H9 (cell line): ENCODE measurements around the gene RAB27A. TPM values are rescaled to one million over a fixed set of nuclear protein-coding genes. Genes with fewer than 3 reads are reported as not detected.

Experiments used
- DNase-seq: peaks from one replicate; pipeline ENCODE4 v3.0.0-alpha.2; 2017
- H2AFZ ChIP-seq: one replicate; pipeline ENCODE4 v1.6.1; 2013; ENCODE audit warnings: mild to moderate bottlenecking, low read length, control low read depth, moderate library complexity
- H2AK5ac ChIP-seq: 2 replicates; pipeline ENCODE4 v1.6.1; 2013; ENCODE audit warnings: low read length, control low read depth, mixed read lengths; ENCODE audit not compliant: insufficient read length
- H2BK120ac ChIP-seq: one replicate; pipeline ENCODE4 v1.6.1; 2013; ENCODE audit warnings: low read depth, mild to moderate bottlenecking, low read length, control low read depth, inconsistent platforms; ENCODE audit not compliant: poor library complexity, severe bottlenecking
- H2BK12ac ChIP-seq: 2 replicates; pipeline ENCODE4 v1.6.1; 2013; ENCODE audit warnings: low read length, control low read depth, mixed read lengths, low read depth; ENCODE audit not compliant: insufficient read length
- H2BK15ac ChIP-seq: 2 replicates; pipeline ENCODE4 v1.6.1; 2013; ENCODE audit warnings: low read depth, low read length, control low read depth
- H2BK20ac ChIP-seq: one replicate; pipeline ENCODE4 v1.6.1; 2013; ENCODE audit warnings: low read depth, mild to moderate bottlenecking, low read length, control low read depth, inconsistent platforms; ENCODE audit not compliant: poor library complexity, severe bottlenecking
- H2BK5ac ChIP-seq: 2 replicates; pipeline ENCODE4 v1.6.1; 2013; ENCODE audit warnings: low read length, control low read depth, mixed read lengths; ENCODE audit not compliant: insufficient read length
- H3K14ac ChIP-seq: 2 replicates; pipeline ENCODE4 v1.6.1; 2013; ENCODE audit warnings: low read length, control low read depth; ENCODE audit not compliant: insufficient read depth
- H3K18ac ChIP-seq: 2 replicates; pipeline ENCODE4 v1.6.1; 2013; ENCODE audit warnings: low read depth, mild to moderate bottlenecking, mixed read lengths, low read length, control low read depth; ENCODE audit not compliant: insufficient read length
- H3K23ac ChIP-seq: 2 replicates; pipeline ENCODE4 v1.6.1; 2013; ENCODE audit warnings: low read length, control low read depth, mixed read lengths, low read depth; ENCODE audit not compliant: insufficient read length
- H3K23me2 ChIP-seq: 2 replicates; pipeline ENCODE4 v1.6.1; 2013; ENCODE audit warnings: low read depth, mild to moderate bottlenecking, mixed read lengths, low read length, control low read depth; ENCODE audit not compliant: insufficient read length, poor library complexity, severe bottlenecking
- H3K27ac ChIP-seq: 2 replicates; pipeline ENCODE4 v1.5.1; 2013; ENCODE audit warnings: low read length, control low read depth, mixed read lengths, low read depth; ENCODE audit not compliant: insufficient read length
- H3K27me3 ChIP-seq: 2 replicates; pipeline ENCODE4 v1.6.1; 2013; ENCODE audit warnings: low read length, control low read depth, inconsistent platforms; ENCODE audit not compliant: insufficient read depth
- H3K4ac ChIP-seq: 2 replicates; pipeline ENCODE4 v1.6.1; 2013; ENCODE audit warnings: low read depth, mild to moderate bottlenecking, control low read depth, inconsistent platforms, low read length, moderate library complexity
- H3K4me1 ChIP-seq: 2 replicates; pipeline ENCODE4 v1.6.1; 2013; ENCODE audit warnings: low read length, control low read depth, inconsistent platforms; ENCODE audit not compliant: insufficient read depth
- H3K4me2 ChIP-seq: 2 replicates; pipeline ENCODE4 v1.6.1; 2013; ENCODE audit warnings: low read length, control low read depth, mixed read lengths; ENCODE audit not compliant: insufficient read length, insufficient read depth
- H3K56ac ChIP-seq: 2 replicates; pipeline ENCODE4 v1.6.1; 2013; ENCODE audit warnings: low read depth, mild to moderate bottlenecking, mixed read lengths, low read length, control low read depth; ENCODE audit not compliant: insufficient read length
- H3K79me1 ChIP-seq: 2 replicates; pipeline ENCODE4 v1.6.1; 2013; ENCODE audit warnings: low read depth, mild to moderate bottlenecking, moderate library complexity, low read length, control low read depth, inconsistent platforms; ENCODE audit not compliant: insufficient read depth, poor library complexity, severe bottlenecking
- H3K79me2 ChIP-seq: 2 replicates; pipeline ENCODE4 v1.6.1; 2013; ENCODE audit warnings: low read length, control low read depth, inconsistent platforms; ENCODE audit not compliant: insufficient read depth
- H3K9ac ChIP-seq: 2 replicates; pipeline ENCODE4 v1.6.1; 2013; ENCODE audit warnings: low read length, control low read depth, mixed read lengths; ENCODE audit not compliant: insufficient read length; ENCODE audit errors: extremely low read depth
- H3K9me3 ChIP-seq: one replicate; pipeline ENCODE4 v1.6.1; 2013; ENCODE audit warnings: low read depth, low read length, inconsistent platforms; ENCODE audit not compliant: control insufficient read depth
- H3T11ph ChIP-seq: one replicate; pipeline ENCODE4 v1.6.1; 2013; ENCODE audit warnings: mild to moderate bottlenecking, low read length, control low read depth, inconsistent platforms
- H4K20me1 ChIP-seq: one replicate; pipeline ENCODE4 v1.6.1; 2013; ENCODE audit not compliant: control insufficient read depth, insufficient read length, insufficient read depth
- H4K5ac ChIP-seq: 2 replicates; pipeline ENCODE4 v1.6.1; 2013; ENCODE audit warnings: low read depth, mild to moderate bottlenecking, mixed read lengths, low read length, control low read depth; ENCODE audit not compliant: insufficient read length
- H4K8ac ChIP-seq: replicated peaks from 2 replicates; pipeline ENCODE4 v1.6.1; 2013; ENCODE audit warnings: low read length, control low read depth, mixed read lengths, low read depth; ENCODE audit not compliant: insufficient read length
- H4K91ac ChIP-seq: 2 replicates; pipeline ENCODE4 v1.6.1; 2013; ENCODE audit warnings: low read depth, mild to moderate bottlenecking, moderate library complexity, mixed read lengths, low read length, control low read depth; ENCODE audit not compliant: insufficient read length
- H3K27ac Mint-ChIP-seq, 3 experiments: 2 replicates in 2 of 3; 3 replicates in 1 of 3; pipeline ENCODE4 v1.8.0; 2020 to 2021; ENCODE audit warnings: mixed read lengths in 3 of 3, mild to moderate bottlenecking in 1 of 3, moderate library complexity in 1 of 3
- H3K27me3 Mint-ChIP-seq: 2 replicates; pipeline ENCODE4 v1.8.0; 2021; ENCODE audit warnings: low read depth, mild to moderate bottlenecking, moderate library complexity, mixed read lengths
- H3K36me3 Mint-ChIP-seq, 3 experiments: 2 replicates in 2 of 3; 3 replicates in 1 of 3; pipeline ENCODE4 v1.8.0; 2020 to 2021; ENCODE audit warnings: low read depth in 3 of 3, mixed read lengths in 3 of 3; ENCODE audit not compliant: insufficient read depth in 1 of 3
- H3K4me1 Mint-ChIP-seq, 2 experiments: 2 replicates each; pipeline ENCODE4 v1.8.0; 2020; ENCODE audit warnings: mixed read lengths in 2 of 2
- H3K4me3 Mint-ChIP-seq, 2 experiments: 2 replicates in 1 of 2; 3 replicates in 1 of 2; pipeline ENCODE4 v1.8.0; 2020 to 2021; ENCODE audit warnings: mild to moderate bottlenecking in 2 of 2, mixed read lengths in 2 of 2, moderate library complexity in 1 of 2
- H3K9me3 Mint-ChIP-seq, 2 experiments: 2 replicates in 1 of 2; 3 replicates in 1 of 2; pipeline ENCODE4 v1.8.0; 2020; ENCODE audit warnings: mild to moderate bottlenecking in 2 of 2, mixed read lengths in 2 of 2, moderate library complexity in 1 of 2
- CTCF ChIP-seq: fragments of 200-600 bp; sonication (generic); conservative IDR thresholded peaks from 3 replicates; pipeline ENCODE4 v1.8.0; 2021; ENCODE audit warnings: antibody characterized with exemption, mild to moderate bottlenecking
- WGBS: extraction: QIAGEN DNeasy Blood & Tissue Kit; methylation state at CpG from one replicate; pipeline ENCODE4 v1.1.7; 2013; ENCODE audit warnings: missing lambda C conversion rate, low lambda C conversion rate, mixed read lengths; ENCODE audit not compliant: insufficient read length; ENCODE audit errors: extremely low coverage; 5-methylcytosine and 5-hydroxymethylcytosine counted together
- total RNA-seq: library from RNA; stranded (reverse); gene quantifications from 2 replicates; pipeline ENCODE4 v1.2.1, GENCODE V29; 2021

Gene RAB27A
- total RNA-seq, 1 experiment from 2014 or later: 6.8 TPM

- no peak for TF ChIP-seq CTCF
- no peak overlapping the region for H4K8ac ChIP-seq
- no peaks in the 10 kb centered on the region for H3K79me1 ChIP-seq
- H3K27me3 ChIP-seq: no peaks in the 10 kb centered on the region
- no peak overlapping the region for H3K14ac ChIP-seq
- no peak overlapping the region for H2AFZ ChIP-seq
- no peak for DNase-seq
- no peak overlapping the region for H2BK12ac ChIP-seq
- no peaks in the 10 kb centered on the region for H4K20me1 ChIP-seq
- H3K4ac ChIP-seq: no peak overlapping the region
- Mint-ChIP-seq H3K4me3 (no peak overlapping the region), H3K27ac (no peak overlapping the region), H3K36me3 (no peaks in the 10 kb centered on the region), H3K9me3 (no peaks in the 10 kb centered on the region), H3K27me3 (no peaks in the 10 kb centered on the region), H3K4me1 (no peaks in the 10 kb centered on the region)
- H2BK20ac ChIP-seq: no peak overlapping the region
- no peak overlapping the region for H3K4me2 ChIP-seq
- H2BK120ac ChIP-seq: no peak overlapping the region
- no peak overlapping the region for H4K91ac ChIP-seq
- no peak overlapping the region for H4K5ac ChIP-seq
- no peaks in the 10 kb centered on the region for H3K79me2 ChIP-seq
- no peaks in the 10 kb centered on the region; the same call in 1 of the 2 replicates for H3K4me1 ChIP-seq
- H3K23me2 ChIP-seq: no peaks in the 10 kb centered on the region
- H2BK5ac ChIP-seq: no peak overlapping the region
- no peak overlapping the region for H3K56ac ChIP-seq
- H3K9ac ChIP-seq: no peak overlapping the region
- no peak overlapping the region for H3K18ac ChIP-seq
- H3K23ac ChIP-seq: no peak overlapping the region
- no peak overlapping the region for H3K27ac ChIP-seq
- WGBS: no CpG with 5 or more reads among the region's 6 CpGs
- H3K9me3 ChIP-seq: no peaks in the 10 kb centered on the region
- H2AK5ac ChIP-seq: no peak overlapping the region
- H3T11ph ChIP-seq: no peak overlapping the region
- no peak overlapping the region for H2BK15ac ChIP-seq
These were observed 52.1 kb downstream of the RAB27A start for GRCh38 chr15:55237219-55238130.
